ENCODE results near the gene METTL25. TPM values are rescaled to one million over a fixed set of nuclear protein-coding genes. Genes with fewer than 3 reads are reported as not detected.

The METTL25 gene
- total RNA-seq, 1 donor from 2014 or later = 11.9 TPM

GRCh38 chr12:82430541-82431145, 72.3 kb downstream of the METTL25 start:
- Mint-ChIP-seq H3K36me3 (no peaks in the 10 kb centered on the region), H3K27me3 (ENCODE audit: low read depth) (no peaks in the 10 kb centered on the region), H3K9me3 (peaks cover 6% of the 10 kb centered on the region), H3K4me1 (peaks cover 7% of the 10 kb centered on the region), H3K4me3 (no peak overlapping the region), H3K27ac (no peak overlapping the region)
- TF ChIP-seq CTCF (IDR thresholded peaks at IDR 0.05; ENCODE audit: unreplicated experiment) = no peak
- DNase-seq (ENCODE audit: low spot score in 2 of 2, unreplicated experiment in 2 of 2) = no peak

- no peaks in the 10 kb centered on the region for H3K27me3 Mint-ChIP-seq (ENCODE audit: low read depth)
- no peaks in the 10 kb centered on the region for H3K36me3 Mint-ChIP-seq
- TF ChIP-seq CTCF (IDR thresholded peaks at IDR 0.05; ENCODE audit: unreplicated experiment) = no peak
- no peak for DNase-seq (ENCODE audit: low spot score in 2 of 2, unreplicated experiment in 2 of 2)
- H3K9me3 Mint-ChIP-seq = peaks cover under 1% of the 10 kb centered on the region
- no peak overlapping the region for H3K27ac Mint-ChIP-seq
- H3K4me3 Mint-ChIP-seq = no peak overlapping the region
- H3K4me1 Mint-ChIP-seq = peaks cover 10% of the 10 kb centered on the region
Observed at GRCh38 chr12:82434392-82434911, 76.1 kb downstream of the METTL25 start.

- Mint-ChIP-seq H3K9me3 (peaks cover 2% of the 10 kb centered on the region), H3K27me3 (ENCODE audit: low read depth) (no peaks in the 10 kb centered on the region), H3K36me3 (peaks cover 7% of the 10 kb centered on the region), H3K4me3 (no peak overlapping the region), H3K27ac (no peak overlapping the region), H3K4me1 (peaks cover 10% of the 10 kb centered on the region)
- no peak for DNase-seq (ENCODE audit: low spot score in 2 of 2, unreplicated experiment in 2 of 2)
- TF ChIP-seq CTCF (IDR thresholded peaks at IDR 0.05; ENCODE audit: unreplicated experiment) = no peak
Observed at GRCh38 chr12:82436354-82436753, 78.0 kb downstream of the METTL25 start.

- Mint-ChIP-seq H3K4me1 (peaks cover 10% of the 10 kb centered on the region), H3K27ac (no peak overlapping the region), H3K36me3 (peaks cover 13% of the 10 kb centered on the region), H3K27me3 (ENCODE audit: low read depth) (no peaks in the 10 kb centered on the region), H3K9me3 (peaks cover 9% of the 10 kb centered on the region), H3K4me3 (no peak overlapping the region)
- no peak for TF ChIP-seq CTCF (IDR thresholded peaks at IDR 0.05; ENCODE audit: unreplicated experiment)
- DNase-seq (ENCODE audit: low spot score in 2 of 2, unreplicated experiment in 2 of 2) = no peak
Observed at GRCh38 chr12:82437744-82438143, 79.4 kb downstream of the METTL25 start.

- DNase-seq (ENCODE audit: low spot score in 2 of 2, unreplicated experiment in 2 of 2) = no peak
- Mint-ChIP-seq H3K9me3 (peaks cover 14% of the 10 kb centered on the region), H3K27ac (no peak overlapping the region), H3K4me1 (peaks cover 10% of the 10 kb centered on the region), H3K36me3 (peaks cover 18% of the 10 kb centered on the region), H3K27me3 (ENCODE audit: low read depth) (no peaks in the 10 kb centered on the region), H3K4me3 (no peak overlapping the region)
- TF ChIP-seq CTCF (IDR thresholded peaks at IDR 0.05; ENCODE audit: unreplicated experiment) = no peak
Observed at GRCh38 chr12:82438356-82438755, 80.0 kb downstream of the METTL25 start.

Measured in mesothelial cell of epicardium (in vitro differentiated cells).